Mesenchymal stem cell (in vitro differentiated cells and primary cell): Measurements from ENCODE around the gene SLC1A5.
A peak's percentile ranks its signal among the peaks of the same experiment; 100 is the strongest.

Experiments
- DNase-seq: peaks from one replicate; pipeline ENCODE4 v3.0.0-alpha.2; 2013
- H2AFZ ChIP-seq: one replicate; pipeline ENCODE4 v1.6.1; 2013; ENCODE audit warnings: low read depth, mild to moderate bottlenecking, control low read depth, inconsistent platforms, low read length, moderate library complexity
- H2AK5ac ChIP-seq: 2 replicates; pipeline ENCODE4 v1.6.1; 2013; ENCODE audit warnings: low read length, moderate library complexity, mild to moderate bottlenecking, inconsistent platforms; ENCODE audit not compliant: severe bottlenecking
- H2BK120ac ChIP-seq: one replicate; pipeline ENCODE4 v1.6.1; 2013; ENCODE audit warnings: low read depth, mild to moderate bottlenecking, inconsistent platforms, low read length, moderate library complexity
- H2BK12ac ChIP-seq, 2 experiments: one replicate each; pipeline ENCODE4 v1.6.1; 2013; ENCODE audit warnings: inconsistent platforms in 2 of 2, low read length in 2 of 2, mild to moderate bottlenecking in 2 of 2, moderate library complexity in 2 of 2, control low read depth in 1 of 2
- H2BK15ac ChIP-seq: one replicate; pipeline ENCODE4 v1.6.1; 2013; ENCODE audit warnings: mild to moderate bottlenecking, low read depth, inconsistent platforms; ENCODE audit not compliant: poor library complexity, severe bottlenecking
- H2BK5ac ChIP-seq: 2 replicates; pipeline ENCODE4 v1.6.1; 2013; ENCODE audit warnings: low read depth, mild to moderate bottlenecking, low read length, control low read depth, inconsistent platforms; ENCODE audit not compliant: poor library complexity, severe bottlenecking
- H3K14ac ChIP-seq, 2 experiments: one replicate each; pipeline ENCODE4 v1.6.1; 2013; ENCODE audit warnings: inconsistent platforms in 2 of 2, low read length in 2 of 2, control low read depth in 1 of 2, mild to moderate bottlenecking in 1 of 2, moderate library complexity in 1 of 2
- H3K18ac ChIP-seq, 2 experiments: one replicate each; pipeline ENCODE4 v1.6.1; 2013; ENCODE audit warnings: inconsistent platforms in 2 of 2, low read length in 2 of 2, control low read depth in 1 of 2, low read depth in 1 of 2, mild to moderate bottlenecking in 1 of 2
- H3K23ac ChIP-seq, 2 experiments: one replicate each; pipeline ENCODE4 v1.6.1; 2013; ENCODE audit warnings: inconsistent platforms in 2 of 2, low read length in 2 of 2, mild to moderate bottlenecking in 2 of 2, moderate library complexity in 2 of 2, control low read depth in 1 of 2
- H3K27ac ChIP-seq: 2 replicates; pipeline ENCODE4 v1.5.1; 2013; ENCODE audit warnings: mild to moderate bottlenecking, moderate library complexity, low read length, control low read depth, inconsistent platforms; ENCODE audit not compliant: poor library complexity, severe bottlenecking
- H3K27me3 ChIP-seq, 2 experiments: 2 replicates each; pipeline versions ENCODE4 v1.6.1 to v1.7.0; 2013; ENCODE audit warnings: low read length in 2 of 2, mild to moderate bottlenecking in 2 of 2, moderate library complexity in 2 of 2, control low read depth in 1 of 2, inconsistent platforms in 1 of 2; ENCODE audit not compliant: control insufficient read depth in 1 of 2, insufficient read depth in 1 of 2
- H3K36me3 ChIP-seq, 2 experiments: 2 replicates each; pipeline versions ENCODE4 v1.6.1 to v1.7.0; 2013; ENCODE audit warnings: low read length in 2 of 2, control low read depth in 1 of 2, inconsistent platforms in 1 of 2, low read depth in 1 of 2, mild to moderate bottlenecking in 1 of 2; ENCODE audit not compliant: insufficient read depth in 2 of 2, control insufficient read depth in 1 of 2
- H3K4ac ChIP-seq, 2 experiments: one replicate each; pipeline ENCODE4 v1.6.1; 2013; ENCODE audit warnings: inconsistent platforms in 2 of 2, low read length in 2 of 2, mild to moderate bottlenecking in 2 of 2, moderate library complexity in 2 of 2, control low read depth in 1 of 2, low read depth in 1 of 2
- H3K4me1 ChIP-seq: 2 replicates; pipeline ENCODE4 v1.6.1; 2013; ENCODE audit warnings: low read depth, low read length, control low read depth; ENCODE audit not compliant: control insufficient read depth, insufficient read depth
- H3K4me2 ChIP-seq: 2 replicates; pipeline ENCODE4 v1.6.1; 2013; ENCODE audit warnings: low read length, mild to moderate bottlenecking, inconsistent platforms; ENCODE audit not compliant: poor library complexity, severe bottlenecking
- H3K4me3 ChIP-seq, 2 experiments: 2 replicates each; pipeline versions ENCODE4 v1.5.1 to v1.7.0; 2013; ENCODE audit warnings: low read length in 2 of 2, mild to moderate bottlenecking in 2 of 2, control low read depth in 1 of 2, low read depth in 1 of 2; ENCODE audit not compliant: insufficient read depth in 1 of 2
- H3K79me1 ChIP-seq: replicated peaks from 2 replicates; pipeline ENCODE4 v1.6.1; 2013; ENCODE audit warnings: mild to moderate bottlenecking, control low read depth, low read length, inconsistent platforms; ENCODE audit not compliant: poor library complexity, severe bottlenecking
- H3K9ac ChIP-seq: 2 replicates; pipeline ENCODE4 v1.7.0; 2013; ENCODE audit warnings: mild to moderate bottlenecking, low read length, moderate library complexity
- H3K9me3 ChIP-seq: 2 replicates; pipeline ENCODE4 v1.7.0; 2013; ENCODE audit warnings: mild to moderate bottlenecking, low read length; ENCODE audit not compliant: control insufficient read depth
- H4K8ac ChIP-seq: one replicate; pipeline ENCODE4 v1.6.1; 2013; ENCODE audit warnings: inconsistent platforms, mild to moderate bottlenecking, low read length, moderate library complexity
- H4K91ac ChIP-seq: one replicate; pipeline ENCODE4 v1.6.1; 2013; ENCODE audit warnings: mild to moderate bottlenecking, low read length, inconsistent platforms
- WGBS: methylation state at CpG from one replicate; pipeline ENCODE4 v1.1.7; 2013; ENCODE audit warnings: mixed read lengths; 5-methylcytosine and 5-hydroxymethylcytosine counted together

The SLC1A5 gene

GRCh38 chr19:46759817-46760333 is 28.5 kb downstream of the SLC1A5 start:
- H3K27me3 ChIP-seq: no peaks in the 10 kb centered on the region
- no peak overlapping the region for H3K14ac ChIP-seq
- 72% methylated on average over 6 of the region's 7 CpGs for WGBS

GRCh38 chr19:46759206-46759605 is 29.2 kb downstream of the SLC1A5 start:
- Histone ChIP-seq H2AFZ (no peak overlapping the region), H2BK15ac (no peak overlapping the region), H3K4ac (no peak overlapping the region), H3K9ac (peak overlapping the region; percentile 74), H4K8ac (no peak overlapping the region), H3K23ac (no peak overlapping the region), H3K36me3 (peaks cover 15 to 26% of the 10 kb centered on the region in 2 experiments), H2BK5ac (no peak overlapping the region), H3K9me3 (no peaks in the 10 kb centered on the region), H2BK120ac (no peak overlapping the region), H3K14ac (no peak overlapping the region), H3K79me1 (peaks cover 17% of the 10 kb centered on the region), H2AK5ac (no peak overlapping the region), H3K18ac (no peak overlapping the region), H3K27ac (no peak overlapping the region), H2BK12ac (no peak overlapping the region), H3K27me3 (no peaks in the 10 kb centered on the region), H3K4me3 (no peak overlapping the region), H3K4me1 (peaks cover 6% of the 10 kb centered on the region), H4K91ac (no peak overlapping the region), H3K4me2 (no peak overlapping the region)
- 95% methylated on average over 6 of the region's 6 CpGs for WGBS
- DNase-seq: no peak

More at GRCh38 chr19:46759817-46760333, 28.5 kb downstream of the SLC1A5 start:
- peaks cover 17% of the 10 kb centered on the region for H3K79me1 ChIP-seq
- H3K9ac ChIP-seq: peak overlapping the region; percentile 74
- H3K27ac ChIP-seq: no peak overlapping the region
- H3K18ac ChIP-seq: no peak overlapping the region
- H3K4me2 ChIP-seq: no peak overlapping the region
- peaks cover 15 to 26% of the 10 kb centered on the region in 2 experiments for H3K36me3 ChIP-seq
- H3K4me3 ChIP-seq: peak overlapping the region in 1 of 2 experiments; percentile 28
- no peak overlapping the region for H2BK5ac ChIP-seq
- no peak for DNase-seq
- H4K91ac ChIP-seq: no peak overlapping the region
- H2BK15ac ChIP-seq: no peak overlapping the region
- H3K9me3 ChIP-seq: no peaks in the 10 kb centered on the region
- H3K23ac ChIP-seq: no peak overlapping the region
- H2BK120ac ChIP-seq: no peak overlapping the region
- H3K4ac ChIP-seq: no peak overlapping the region
- no peak overlapping the region for H4K8ac ChIP-seq
- no peak overlapping the region for H2AFZ ChIP-seq
- no peak overlapping the region for H2BK12ac ChIP-seq
- H3K4me1 ChIP-seq: peaks cover 6% of the 10 kb centered on the region
- H2AK5ac ChIP-seq: no peak overlapping the region

- Histone ChIP-seq H4K8ac (peak overlapping the region; percentile 8), H3K9me3 (no peaks in the 10 kb centered on the region), H2AFZ (no peak overlapping the region), H3K36me3 (peaks cover 24 to 33% of the 10 kb centered on the region in 2 experiments), H3K27ac (no peak overlapping the region), H3K4ac (no peak overlapping the region), H2BK15ac (no peak overlapping the region), H3K9ac (no peak overlapping the region), H4K91ac (peak overlapping the region; percentile 65), H2BK5ac (no peak overlapping the region), H3K18ac (no peak overlapping the region), H3K27me3 (no peaks in the 10 kb centered on the region), H3K23ac (no peak overlapping the region), H3K79me1 (peaks cover 23% of the 10 kb centered on the region), H2AK5ac (no peak overlapping the region), H2BK12ac (no peak overlapping the region), H2BK120ac (no peak overlapping the region), H3K14ac (no peak overlapping the region), H3K4me1 (peaks cover 7% of the 10 kb centered on the region), H3K4me2 (no peak overlapping the region), H3K4me3 (no peak overlapping the region)
- WGBS: 95% methylated on average over 30 of the region's 30 CpGs
- DNase-seq: no peak
Measured at GRCh38 chr19:46756544-46756888, 31.9 kb downstream of the SLC1A5 start.

- Histone ChIP-seq H3K4me3 (no peak overlapping the region), H4K8ac (peak overlapping the region; percentile 8), H3K9me3 (no peaks in the 10 kb centered on the region), H3K4me2 (no peak overlapping the region), H3K4ac (no peak overlapping the region), H3K36me3 (peaks cover 26 to 33% of the 10 kb centered on the region in 2 experiments), H4K91ac (peak overlapping the region; percentile 65), H3K4me1 (peaks cover 7% of the 10 kb centered on the region), H3K9ac (no peak overlapping the region), H3K79me1 (peaks cover 23% of the 10 kb centered on the region), H3K18ac (no peak overlapping the region), H3K27me3 (no peaks in the 10 kb centered on the region), H3K23ac (no peak overlapping the region), H2BK12ac (no peak overlapping the region), H2BK15ac (no peak overlapping the region), H3K27ac (no peak overlapping the region), H2BK120ac (no peak overlapping the region), H2AFZ (no peak overlapping the region), H2BK5ac (no peak overlapping the region), H2AK5ac (no peak overlapping the region), H3K14ac (no peak overlapping the region)
- WGBS: 98% methylated on average over 86 of the region's 86 CpGs
- no peak for DNase-seq
Measured at GRCh38 chr19:46755853-46756543, 32.4 kb downstream of the SLC1A5 start.
